22Rv1 (cell line): ENCODE measurements around the gene RPN1.

ENCODE experiments used
- CTCF ChIP-seq: fragments of 450-650 bp; IDR thresholded peaks from 2 replicates; pipeline ENCODE4 v1.5.1; 2017; ENCODE audit warnings: mild to moderate bottlenecking
- ZFX ChIP-seq: fragments of 450-650 bp; IDR thresholded peaks from 2 replicates; pipeline ENCODE4 v1.6.1; 2017; ENCODE audit warnings: antibody characterized with exemption, borderline replicate concordance

DNA sequence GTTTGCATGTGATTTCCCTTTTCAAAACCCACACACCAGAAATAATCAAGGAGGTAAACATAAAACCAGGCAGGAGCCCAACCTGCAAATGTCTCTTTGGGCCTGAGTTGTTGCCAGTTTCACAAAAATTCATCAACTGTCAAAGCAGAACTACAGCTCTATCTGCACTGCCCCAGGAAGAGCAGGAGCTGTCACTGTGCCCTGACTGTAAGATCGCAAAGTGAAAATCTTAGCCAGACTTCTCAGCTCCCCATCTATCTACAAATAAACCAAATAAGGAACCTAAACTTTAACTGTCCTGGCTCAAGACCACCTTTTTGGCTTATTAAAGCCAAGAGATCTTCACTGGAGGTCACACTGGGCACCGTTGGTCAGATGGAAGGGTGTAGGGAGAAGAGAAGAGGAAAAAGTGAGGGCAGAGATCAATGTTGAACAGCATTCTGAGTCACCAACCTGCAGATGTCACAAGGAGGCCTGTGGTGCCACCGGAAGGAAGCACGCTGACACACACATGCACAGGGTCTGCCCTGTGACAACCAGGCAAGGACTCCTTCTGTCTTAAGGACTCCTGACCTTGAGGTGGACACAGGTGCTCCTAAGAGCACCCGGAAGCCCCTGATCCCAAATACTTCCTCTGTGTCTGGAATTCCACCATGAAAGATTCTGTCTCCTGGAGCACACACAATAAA, 58.7 kb downstream of the RPN1 start:
- TF ChIP-seq CTCF (no peak), ZFX (no peak)
